ENCODE results near the gene MYEOV.

The MYEOV gene

GRCh38 chr11:69251057-69251393, 42.9 kb upstream of the MYEOV start:
- DNase-seq (ENCODE audit: low read depth) = no peak
- no peak overlapping the region for H3K4me3 ChIP-seq (ENCODE audit: low read length)
- TF ChIP-seq CTCF (conservative IDR thresholded peaks at IDR 0.05; ENCODE audit: low read depth, low read length) = no peak

GRCh38 chr11:69251639-69252489, 42.1 kb upstream of the MYEOV start:
- no peak for DNase-seq (ENCODE audit: low read depth)
- no peak overlapping the region for H3K4me3 ChIP-seq (ENCODE audit: low read length)
- no peak for TF ChIP-seq CTCF (conservative IDR thresholded peaks at IDR 0.05; ENCODE audit: low read depth, low read length)

GRCh38 chr11:69252490-69252837, 41.5 kb upstream of the MYEOV start:
- no peak overlapping the region for H3K4me3 ChIP-seq (ENCODE audit: low read length)
- no peak for DNase-seq (ENCODE audit: low read depth)
- no peak for TF ChIP-seq CTCF (conservative IDR thresholded peaks at IDR 0.05; ENCODE audit: low read depth, low read length)

- TF ChIP-seq CTCF (conservative IDR thresholded peaks at IDR 0.05; ENCODE audit: low read depth, low read length) = no peak
- H3K4me3 ChIP-seq (ENCODE audit: low read length) = no peak overlapping the region
- no peak for DNase-seq (ENCODE audit: low read depth)
Observed at GRCh38 chr11:69253028-69253427, 40.9 kb upstream of the MYEOV start.

- DNase-seq (ENCODE audit: low read depth) = no peak
- no peak for TF ChIP-seq CTCF (conservative IDR thresholded peaks at IDR 0.05; ENCODE audit: low read depth, low read length)
- H3K4me3 ChIP-seq (ENCODE audit: low read length) = no peak overlapping the region
Observed at GRCh38 chr11:69257134-69257533, 36.8 kb upstream of the MYEOV start.

- no peak for DNase-seq (ENCODE audit: low read depth)
Observed at GRCh38 chr11:69257838-69258658, 35.9 kb upstream of the MYEOV start.

More at GRCh38 chr11:69257838-69258658, 35.9 kb upstream of the MYEOV start:
- no peak for TF ChIP-seq CTCF (conservative IDR thresholded peaks at IDR 0.05; ENCODE audit: low read depth, low read length)
- H3K4me3 ChIP-seq (ENCODE audit: low read length) = no peak overlapping the region

All from retinal pigment epithelial cell (primary cell).